Measurements from ENCODE around the gene GRIP1. TPM values are rescaled to one million over a fixed set of nuclear protein-coding genes. Genes with fewer than 3 reads are reported as not detected.
"Not testable (repeated sequence)": the region's sequence is repeated elsewhere in the genome, so short reads cannot be mapped to it uniquely, and the experiment has no call there.

GRIP1 gene
- total and polyA plus RNA-seq, 2 donors from 2014 or later = 3.9 to 18.4 TPM

DNA sequence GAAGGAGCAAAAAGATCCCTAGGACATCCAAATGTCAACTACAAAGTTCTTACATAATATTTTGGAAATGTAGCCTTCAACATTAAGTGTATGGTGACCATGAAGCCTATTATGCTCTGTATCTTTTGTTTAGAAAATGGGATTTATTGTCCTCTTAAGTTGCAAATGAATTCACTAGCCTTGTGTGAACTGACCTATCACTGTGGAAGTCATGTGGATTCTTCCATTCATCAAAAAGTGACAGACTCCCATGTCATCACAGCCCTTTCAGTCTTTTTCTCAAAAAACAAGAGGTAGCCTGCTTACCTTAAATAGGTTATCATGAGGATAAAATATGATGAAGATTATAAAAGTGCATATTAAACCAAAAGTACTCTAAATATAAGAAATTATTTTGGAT, 179.9 kb downstream of the GRIP1 start:
- DNase-seq = no peak
- Histone ChIP-seq H3K27me3 (ENCODE audit: control insufficient read depth, insufficient read depth, low read length) (no peaks in the 10 kb centered on the region), H3K9ac (ENCODE audit: low read length in 3 of 3) (no peak overlapping the region), H3K36me3 (ENCODE audit: control insufficient read depth in 2 of 3, insufficient read depth in 3 of 3, low read length in 3 of 3) (no peaks in the 10 kb centered on the region), H3K4me3 (ENCODE audit: low read length in 3 of 3) (no peak overlapping the region), H3K27ac (ENCODE audit: low read depth in 2 of 2, low read length in 2 of 2) (no peak overlapping the region), H3K9me3 (ENCODE audit: control insufficient read depth in 2 of 3, insufficient read depth in 1 of 3, low read length in 3 of 3) (no peaks in the 10 kb centered on the region), H3K4me1 (ENCODE audit: control insufficient read depth in 2 of 3, insufficient read depth in 2 of 3, low read depth in 1 of 3, low read length in 3 of 3) (no peaks in the 10 kb centered on the region)
- intact Hi-C loops (cut with DNase I) = no loop called here
- TF ChIP-seq, protein P1, sequence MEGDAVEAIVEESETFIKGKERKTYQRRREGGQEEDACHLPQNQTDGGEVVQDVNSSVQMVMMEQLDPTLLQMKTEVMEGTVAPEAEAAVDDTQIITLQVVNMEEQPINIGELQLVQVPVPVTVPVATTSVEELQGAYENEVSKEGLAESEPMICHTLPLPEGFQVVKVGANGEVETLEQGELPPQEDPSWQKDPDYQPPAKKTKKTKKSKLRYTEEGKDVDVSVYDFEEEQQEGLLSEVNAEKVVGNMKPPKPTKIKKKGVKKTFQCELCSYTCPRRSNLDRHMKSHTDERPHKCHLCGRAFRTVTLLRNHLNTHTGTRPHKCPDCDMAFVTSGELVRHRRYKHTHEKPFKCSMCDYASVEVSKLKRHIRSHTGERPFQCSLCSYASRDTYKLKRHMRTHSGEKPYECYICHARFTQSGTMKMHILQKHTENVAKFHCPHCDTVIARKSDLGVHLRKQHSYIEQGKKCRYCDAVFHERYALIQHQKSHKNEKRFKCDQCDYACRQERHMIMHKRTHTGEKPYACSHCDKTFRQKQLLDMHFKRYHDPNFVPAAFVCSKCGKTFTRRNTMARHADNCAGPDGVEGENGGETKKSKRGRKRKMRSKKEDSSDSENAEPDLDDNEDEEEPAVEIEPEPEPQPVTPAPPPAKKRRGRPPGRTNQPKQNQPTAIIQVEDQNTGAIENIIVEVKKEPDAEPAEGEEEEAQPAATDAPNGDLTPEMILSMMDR (IDR thresholded peaks at IDR 0.05; ENCODE audit: borderline replicate concordance, extremely low read depth, insufficient read depth) = no peak
- no peak for FAIRE-seq

GRCh38 chr12:66498059-66498458, 180.8 kb downstream of the GRIP1 start:
- FAIRE-seq; intact Hi-C loops (cut with DNase I); H3K27ac ChIP-seq (ENCODE audit: low read depth in 2 of 2, low read length in 2 of 2): not testable (repeated sequence)

DNA sequence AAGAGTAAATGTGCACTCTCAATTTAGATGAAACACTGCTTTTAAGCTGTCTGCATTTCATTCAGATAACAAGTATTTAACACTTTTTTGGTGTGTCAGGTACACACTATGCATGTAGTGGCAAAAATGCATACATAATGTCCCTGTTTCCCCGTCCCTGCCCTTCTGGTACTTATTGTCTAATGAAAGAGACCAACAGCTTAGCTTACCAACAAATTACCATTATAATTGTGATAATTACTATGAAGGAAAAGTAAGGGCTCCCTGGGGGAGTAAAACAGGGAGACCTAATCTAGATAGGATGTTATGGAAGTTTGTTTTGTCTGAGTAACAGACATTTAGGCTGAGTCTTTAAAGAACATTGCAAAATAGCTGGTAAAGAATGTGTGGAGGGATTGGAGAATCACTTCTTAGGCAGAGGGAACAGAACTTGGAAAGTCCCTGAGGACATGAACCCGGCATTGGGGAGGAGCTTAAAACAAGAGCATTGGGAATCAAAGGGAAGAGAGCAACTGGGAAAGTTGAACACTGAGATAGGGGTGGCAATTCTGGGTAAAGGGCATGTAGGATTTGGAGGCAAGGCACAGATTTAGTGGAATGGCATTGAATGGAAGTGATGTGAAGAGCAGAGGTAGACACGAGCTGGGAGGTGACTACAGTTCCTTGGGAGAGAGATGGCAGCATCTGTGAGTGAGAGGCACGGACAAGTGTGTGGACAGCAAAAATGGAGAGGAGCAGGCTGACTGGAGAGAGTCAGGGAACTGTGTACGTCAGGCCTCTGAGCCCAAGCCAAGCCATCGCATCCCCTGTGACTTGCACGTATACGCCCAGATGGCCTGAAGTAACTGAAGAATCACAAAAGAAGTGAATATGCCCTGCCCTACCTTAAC, 181.6 kb downstream of the GRIP1 start:
- no peaks in the 10 kb centered on the region for H3K27me3 ChIP-seq (ENCODE audit: control insufficient read depth, insufficient read depth, low read length)
- no peaks in the 10 kb centered on the region for H3K9me3 ChIP-seq (ENCODE audit: control insufficient read depth in 2 of 3, insufficient read depth in 1 of 3, low read length in 3 of 3)
- H3K36me3 ChIP-seq (ENCODE audit: control insufficient read depth in 2 of 3, insufficient read depth in 3 of 3, low read length in 3 of 3) = no peaks in the 10 kb centered on the region
- no peak overlapping the region for H3K9ac ChIP-seq (ENCODE audit: low read length in 3 of 3)
- no peak overlapping the region for H3K4me3 ChIP-seq (ENCODE audit: low read length in 3 of 3)
- intact Hi-C loops (cut with DNase I) = no loop called here
- no peak overlapping the region for H3K27ac ChIP-seq (ENCODE audit: low read depth in 2 of 2, low read length in 2 of 2)
- no peak for DNase-seq
- no peak for FAIRE-seq
- H3K4me1 ChIP-seq (ENCODE audit: control insufficient read depth in 2 of 3, insufficient read depth in 2 of 3, low read depth in 1 of 3, low read length in 3 of 3) = no peaks in the 10 kb centered on the region
- TF ChIP-seq, protein P1 (IDR thresholded peaks at IDR 0.05; ENCODE audit: borderline replicate concordance, extremely low read depth, insufficient read depth) = no peak

More at GRCh38 chr12:66498059-66498458, 180.8 kb downstream of the GRIP1 start:
- not testable (repeated sequence) for H3K27me3 ChIP-seq (ENCODE audit: control insufficient read depth, insufficient read depth, low read length); H3K9ac ChIP-seq (ENCODE audit: low read length in 3 of 3); H3K4me1 ChIP-seq (ENCODE audit: control insufficient read depth in 2 of 3, insufficient read depth in 2 of 3, low read depth in 1 of 3, low read length in 3 of 3); H3K4me3 ChIP-seq (ENCODE audit: low read length in 3 of 3); DNase-seq; H3K36me3 ChIP-seq (ENCODE audit: control insufficient read depth in 2 of 3, insufficient read depth in 3 of 3, low read length in 3 of 3); H3K9me3 ChIP-seq (ENCODE audit: control insufficient read depth in 2 of 3, insufficient read depth in 1 of 3, low read length in 3 of 3)

GRCh38 chr12:66496595-66496994, 182.3 kb downstream of the GRIP1 start:
- intact Hi-C loops (cut with DNase I) = no loop called here
- no peaks in the 10 kb centered on the region for H3K36me3 ChIP-seq (ENCODE audit: control insufficient read depth in 2 of 3, insufficient read depth in 3 of 3, low read length in 3 of 3)
- H3K9ac ChIP-seq (ENCODE audit: low read length in 3 of 3) = no peak overlapping the region
- TF ChIP-seq, protein P1 (IDR thresholded peaks at IDR 0.05; ENCODE audit: borderline replicate concordance, extremely low read depth, insufficient read depth) = no peak
- no peaks in the 10 kb centered on the region for H3K27me3 ChIP-seq (ENCODE audit: control insufficient read depth, insufficient read depth, low read length)
- no peak for FAIRE-seq
- H3K9me3 ChIP-seq (ENCODE audit: control insufficient read depth in 2 of 3, insufficient read depth in 1 of 3, low read length in 3 of 3) = no peaks in the 10 kb centered on the region
- DNase-seq = no peak
- no peak overlapping the region for H3K4me3 ChIP-seq (ENCODE audit: low read length in 3 of 3)
- no peak overlapping the region for H3K27ac ChIP-seq (ENCODE audit: low read depth in 2 of 2, low read length in 2 of 2)
- no peaks in the 10 kb centered on the region for H3K4me1 ChIP-seq (ENCODE audit: control insufficient read depth in 2 of 3, insufficient read depth in 2 of 3, low read depth in 1 of 3, low read length in 3 of 3)
